Thymus (tissue), 11 donors: ENCODE data around the gene ATG13. TPM values are rescaled to one million over a fixed set of nuclear protein-coding genes. Genes with fewer than 3 reads are reported as not detected.

Experiments
- DNase-seq, 9 donors: peaks; one replicate each; pipeline ENCODE4 v3.0.0-alpha.2; 2013; ENCODE audit warnings: low spot score in 9 of 9, low read depth in 6 of 9, missing footprints in 1 of 9
- H3K27ac ChIP-seq, 2 donors: one replicate each; pipeline ENCODE4 v1.5.1; 2013; ENCODE audit warnings: control low read depth in 1 of 2, low read depth in 1 of 2, low read length in 1 of 2, mild to moderate bottlenecking in 1 of 2, moderate library complexity in 1 of 2
- H3K27me3 ChIP-seq, 2 donors: one replicate each; pipeline ENCODE4 v1.5.1; 2013; ENCODE audit warnings: low read length in 1 of 2; ENCODE audit not compliant: control insufficient read depth in 2 of 2, insufficient read depth in 1 of 2
- H3K36me3 ChIP-seq, 2 donors: one replicate each; pipeline ENCODE4 v1.5.1; 2013; ENCODE audit warnings: low read length in 1 of 2, mild to moderate bottlenecking in 1 of 2, moderate library complexity in 1 of 2; ENCODE audit not compliant: control insufficient read depth in 2 of 2, insufficient read depth in 2 of 2
- H3K4me1 ChIP-seq, 2 donors: one replicate each; pipeline ENCODE4 v1.5.1; 2013; ENCODE audit warnings: low read length in 2 of 2; ENCODE audit not compliant: control insufficient read depth in 2 of 2, insufficient read depth in 2 of 2
- H3K4me3 ChIP-seq, 2 donors: one replicate each; pipeline ENCODE4 v1.5.1; 2013; ENCODE audit warnings: low read length in 2 of 2, control low read depth in 1 of 2, mild to moderate bottlenecking in 1 of 2
- H3K9me3 ChIP-seq, 2 donors: one replicate each; pipeline ENCODE4 v1.5.1; 2013; ENCODE audit warnings: low read length in 1 of 2, mild to moderate bottlenecking in 1 of 2; ENCODE audit not compliant: control insufficient read depth in 2 of 2, insufficient read depth in 1 of 2
- WGBS: extraction: QIAGEN DNeasy Blood & Tissue Kit; methylation state at CpG from one replicate; pipeline ENCODE4 v1.1.7; 2013; 5-methylcytosine and 5-hydroxymethylcytosine counted together
- polyA plus RNA-seq: library from polyadenylated mRNA; stranded (reverse); fragments of 200-250 nt; gene quantifications from one replicate; pipeline ENCODE4 v1.2.3, GENCODE V29; 2013
- total RNA-seq: library from RNA; stranded (reverse); fragments of 120-200 nt; gene quantifications from one replicate; pipeline ENCODE4 v1.2.4, GENCODE V29; 2013
- donor health status: healthy.

The ATG13 gene
- total and polyA plus RNA-seq, 2 donors = 32.0 to 35.2 TPM

GRCh38 chr11:46657186-46657585 is 39.8 kb downstream of the ATG13 start:
- 98% methylated on average over 3 of the region's 3 CpGs for WGBS
- Histone ChIP-seq H3K36me3 (peaks cover 61 to 74% of the 10 kb centered on the region in 2 donors), H3K4me3 (no peak overlapping the region), H3K9me3 (no peaks in the 10 kb centered on the region), H3K27ac (no peak overlapping the region), H3K27me3 (no peaks in the 10 kb centered on the region), H3K4me1 (no peaks in the 10 kb centered on the region)
- DNase-seq = no peak

DNA sequence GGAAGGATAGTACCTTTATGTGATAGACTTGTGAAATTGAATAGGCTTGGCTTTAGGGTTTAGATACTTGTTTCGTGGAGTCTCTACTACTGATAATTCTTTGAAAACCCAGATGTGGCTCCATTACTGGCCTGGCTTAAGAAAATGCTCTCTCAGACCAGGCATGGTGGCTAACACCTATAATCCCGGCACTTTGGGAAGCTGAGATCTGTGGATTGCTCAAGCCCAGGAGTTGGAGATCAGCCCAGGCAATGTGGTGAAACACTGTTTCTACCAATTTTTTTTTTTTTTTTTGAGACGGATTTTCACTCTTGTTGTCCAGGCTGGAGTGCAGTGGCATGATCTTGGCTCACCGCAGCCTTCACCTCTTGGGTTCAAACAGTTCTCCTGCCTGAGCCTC is 40.9 kb downstream of the ATG13 start:
- WGBS = 96% methylated on average over 4 of the region's 4 CpGs
- no peaks in the 10 kb centered on the region for H3K4me1 ChIP-seq
- peaks cover 61 to 73% of the 10 kb centered on the region in 2 donors for H3K36me3 ChIP-seq
- no peak for DNase-seq
- H3K27ac ChIP-seq = no peak overlapping the region
- no peak overlapping the region for H3K4me3 ChIP-seq
- no peaks in the 10 kb centered on the region for H3K9me3 ChIP-seq
- H3K27me3 ChIP-seq = no peaks in the 10 kb centered on the region

DNA sequence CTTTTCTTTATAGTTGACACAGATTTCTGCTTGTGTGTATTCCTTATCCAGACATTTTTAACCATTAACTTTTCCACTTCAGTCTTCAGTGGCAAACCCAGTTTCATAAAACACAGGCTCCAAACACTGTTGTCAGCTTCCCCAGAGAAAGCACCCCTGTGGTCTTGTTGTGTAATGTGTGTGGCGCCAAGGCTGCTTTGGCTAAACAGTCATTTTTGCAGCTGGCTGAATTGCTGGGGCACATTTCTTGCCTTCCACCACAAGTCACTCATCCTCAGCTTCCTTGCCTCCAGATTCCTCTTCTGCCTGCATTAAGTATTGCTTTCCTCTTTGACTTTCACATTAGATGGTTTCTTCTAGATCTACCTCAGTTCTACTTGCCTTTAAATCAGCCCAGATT is 42.6 kb downstream of the ATG13 start:
- Histone ChIP-seq H3K4me1 (no peaks in the 10 kb centered on the region), H3K9me3 (no peaks in the 10 kb centered on the region), H3K27me3 (no peaks in the 10 kb centered on the region), H3K36me3 (peaks cover 64 to 80% of the 10 kb centered on the region in 2 donors), H3K27ac (no peak overlapping the region), H3K4me3 (no peak overlapping the region)
- DNase-seq = peak in 1 of 9 donors; percentile 27
- 52% methylated on average over 1 of the region's 1 CpG for WGBS

- Histone ChIP-seq H3K27me3 (no peaks in the 10 kb centered on the region), H3K9me3 (no peaks in the 10 kb centered on the region), H3K4me3 (no peak overlapping the region), H3K4me1 (no peaks in the 10 kb centered on the region), H3K36me3 (peaks cover 72 to 81% of the 10 kb centered on the region in 2 donors), H3K27ac (no peak overlapping the region)
- no peak for DNase-seq
Observed at GRCh38 chr11:46661836-46662235, 44.5 kb downstream of the ATG13 start.

GRCh38 chr11:46662366-46662765 is 45.0 kb downstream of the ATG13 start:
- H3K9me3 ChIP-seq = no peaks in the 10 kb centered on the region
- H3K4me1 ChIP-seq = no peaks in the 10 kb centered on the region
- peaks cover 72 to 81% of the 10 kb centered on the region in 2 donors for H3K36me3 ChIP-seq
- H3K27me3 ChIP-seq = no peaks in the 10 kb centered on the region
- no peak for DNase-seq
- no peak overlapping the region for H3K27ac ChIP-seq
- no peak overlapping the region for H3K4me3 ChIP-seq

DNA sequence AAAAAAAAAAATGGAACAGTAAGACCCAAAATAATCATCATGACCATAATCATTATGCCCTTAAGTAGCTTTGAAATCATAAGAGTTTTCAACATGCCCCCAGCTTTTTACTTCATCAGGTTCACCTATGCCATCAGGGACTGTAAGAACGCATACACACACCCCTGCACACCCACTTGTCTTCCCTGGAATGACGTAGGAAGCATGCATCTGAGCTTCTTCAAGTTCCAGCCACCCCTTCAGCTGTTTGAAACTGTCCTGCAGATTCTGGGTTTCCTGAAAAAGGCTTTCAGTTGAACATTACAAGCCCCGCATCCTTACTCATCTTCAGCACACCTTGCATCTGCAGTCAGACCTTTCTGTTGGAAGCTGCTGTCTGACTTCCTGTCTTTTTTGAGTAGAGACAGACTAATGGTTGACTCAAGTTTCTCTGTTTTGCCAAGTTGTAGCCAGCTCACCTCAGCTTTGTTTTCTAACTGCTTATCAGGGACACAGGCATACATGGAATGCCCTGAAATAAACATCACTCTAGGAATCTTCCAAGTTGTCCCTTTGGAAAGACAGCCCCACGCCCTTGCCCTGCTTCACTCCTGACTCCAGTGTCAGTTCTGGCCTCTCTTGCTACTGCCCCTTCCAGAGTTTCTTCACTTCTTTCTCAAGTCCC is 46.1 kb downstream of the ATG13 start:
- Histone ChIP-seq H3K27ac (no peak overlapping the region), H3K4me1 (no peaks in the 10 kb centered on the region), H3K27me3 (no peaks in the 10 kb centered on the region), H3K9me3 (no peaks in the 10 kb centered on the region), H3K4me3 (no peak overlapping the region), H3K36me3 (peaks cover 74 to 81% of the 10 kb centered on the region in 2 donors)
- 94% methylated on average over 4 of the region's 4 CpGs for WGBS
- DNase-seq = no peak

DNA sequence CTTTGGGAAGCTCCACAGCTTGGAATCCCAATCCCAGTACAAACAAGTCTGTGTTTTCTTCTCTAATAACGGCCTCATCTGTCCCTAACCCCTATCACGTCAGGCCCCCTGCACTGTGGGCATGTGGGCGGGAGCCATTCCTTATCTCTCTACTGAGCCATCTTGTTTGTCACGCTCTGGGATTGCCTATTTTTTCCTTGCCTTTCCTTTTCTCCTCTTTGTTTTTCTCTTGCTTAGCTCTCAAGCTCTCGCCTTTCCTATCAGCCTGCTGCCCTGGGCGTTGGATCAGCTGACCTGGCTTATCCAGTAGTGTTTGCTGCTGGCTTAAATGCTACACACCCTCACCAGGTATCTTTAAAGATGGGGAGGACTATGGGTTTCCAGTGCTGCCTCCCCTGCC is 47.3 kb downstream of the ATG13 start:
- DNase-seq = no peak
- Histone ChIP-seq H3K9me3 (no peaks in the 10 kb centered on the region), H3K4me3 (no peak overlapping the region), H3K36me3 (peaks cover 77 to 82% of the 10 kb centered on the region in 2 donors), H3K4me1 (peaks cover 0 to under 1% of the 10 kb centered on the region in 2 donors), H3K27ac (no peak overlapping the region), H3K27me3 (no peaks in the 10 kb centered on the region)
- WGBS = 90% methylated on average over 6 of the region's 6 CpGs

DNA sequence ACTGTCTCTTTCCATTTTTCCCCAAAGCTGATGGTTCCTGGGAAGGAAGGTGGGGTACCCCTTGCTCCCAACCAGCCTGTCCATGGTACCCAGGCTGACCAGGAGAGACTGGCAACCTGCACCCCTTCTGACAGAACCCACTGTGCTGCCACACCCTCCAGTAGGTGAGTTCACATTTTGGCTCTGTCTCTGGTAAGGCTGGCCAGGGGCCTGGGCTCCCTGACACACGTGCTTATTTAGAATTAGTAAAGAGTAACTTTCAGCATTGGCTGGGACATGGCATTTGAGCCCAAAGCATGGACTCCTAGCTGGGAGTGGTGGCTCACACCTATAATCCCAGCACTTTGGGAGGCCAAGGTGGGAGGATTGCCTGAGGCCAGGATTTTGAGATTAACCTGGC is 48.0 kb downstream of the ATG13 start:
- Histone ChIP-seq H3K27ac (no peak overlapping the region), H3K4me3 (no peak overlapping the region), H3K36me3 (peaks cover 76 to 81% of the 10 kb centered on the region in 2 donors), H3K27me3 (no peaks in the 10 kb centered on the region), H3K9me3 (no peaks in the 10 kb centered on the region), H3K4me1 (peaks cover 0 to 8% of the 10 kb centered on the region in 2 donors)
- DNase-seq = no peak
- WGBS = 98% methylated on average over 1 of the region's 1 CpG

DNA sequence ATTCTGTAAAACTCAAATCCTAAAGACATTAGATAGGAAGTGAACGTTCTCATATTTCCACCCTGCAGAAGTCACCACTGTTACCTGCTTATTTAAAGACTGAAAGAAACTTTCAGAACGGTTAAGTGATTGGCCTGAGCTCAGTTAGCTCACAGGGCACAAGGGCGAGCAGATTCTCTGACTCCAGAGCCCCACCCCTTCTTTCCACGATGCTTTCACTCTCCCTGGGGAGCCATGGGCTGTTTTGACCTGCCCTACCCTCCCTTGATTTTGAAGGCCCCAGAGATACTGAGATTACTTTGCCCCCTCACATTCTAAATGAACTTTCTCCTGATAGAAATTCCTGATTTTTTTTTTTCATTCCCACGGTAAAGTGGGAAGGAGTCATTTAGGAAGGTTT is 49.2 kb downstream of the ATG13 start:
- no peak overlapping the region for H3K4me3 ChIP-seq
- H3K9me3 ChIP-seq = no peaks in the 10 kb centered on the region
- 94% methylated on average over 5 of the region's 5 CpGs for WGBS
- no peaks in the 10 kb centered on the region for H3K27me3 ChIP-seq
- peak overlapping the region in 1 of 2 donors; percentile 18 for H3K27ac ChIP-seq
- peaks cover 74 to 86% of the 10 kb centered on the region in 2 donors for H3K36me3 ChIP-seq
- peaks cover 6 to 20% of the 10 kb centered on the region in 2 donors for H3K4me1 ChIP-seq
- DNase-seq = no peak
